Hepatocyte (in vitro differentiated cells): ENCODE data around the gene ABLIM2. TPM values are rescaled to one million over a fixed set of nuclear protein-coding genes. Genes with fewer than 3 reads are reported as not detected.

Experiments
- DNase-seq: peaks from one replicate; pipeline ENCODE4 v3.0.0-alpha.2; 2016; ENCODE audit warnings: low spot score
- H2AFZ ChIP-seq: fragments of 200-600 bp; sonication (generic); 2 replicates; pipeline ENCODE4 v1.6.0; 2016; ENCODE audit warnings: antibody characterized with exemption, mild to moderate bottlenecking
- H3K27ac ChIP-seq: fragments of 200-600 bp; sonication (generic); 2 replicates; pipeline ENCODE4 v1.5.1; 2016; ENCODE audit warnings: mild to moderate bottlenecking
- H3K27me3 ChIP-seq: fragments of 200-600 bp; sonication (generic); 2 replicates; pipeline ENCODE4 v1.6.1; 2016
- H3K36me3 ChIP-seq: fragments of 200-600 bp; sonication (generic); replicated peaks from 2 replicates; pipeline ENCODE4 v1.5.1; 2016; ENCODE audit warnings: low read depth; ENCODE audit not compliant: insufficient read depth
- H3K4me1 ChIP-seq: fragments of 200-600 bp; sonication (generic); 2 replicates; pipeline ENCODE4 v1.5.1; 2016; ENCODE audit warnings: mild to moderate bottlenecking, moderate library complexity; ENCODE audit not compliant: insufficient read depth
- H3K4me2 ChIP-seq: fragments of 200-600 bp; sonication (generic); 2 replicates; pipeline ENCODE4 v1.6.0; 2016
- H3K4me3 ChIP-seq: fragments of 200-600 bp; sonication (generic); 2 replicates; pipeline ENCODE4 v1.5.1; 2016; ENCODE audit warnings: mild to moderate bottlenecking
- H3K79me2 ChIP-seq: fragments of 200-600 bp; sonication (generic); 2 replicates; pipeline ENCODE4 v1.6.0; 2017; ENCODE audit warnings: mild to moderate bottlenecking
- H3K9me2 ChIP-seq: fragments of 200-600 bp; sonication (generic); replicated peaks from 2 replicates; pipeline ENCODE4 v1.6.0; 2017; ENCODE audit warnings: mild to moderate bottlenecking; ENCODE audit not compliant: insufficient read depth
- H3K9me3 ChIP-seq: fragments of 200-600 bp; sonication (generic); 2 replicates; pipeline ENCODE4 v1.5.1; 2016; ENCODE audit warnings: low read depth, mild to moderate bottlenecking
- H4K20me1 ChIP-seq: fragments of 200-600 bp; sonication (generic); 2 replicates; pipeline ENCODE4 v1.6.0; 2016; ENCODE audit warnings: mild to moderate bottlenecking; ENCODE audit not compliant: insufficient read depth, poor library complexity, severe bottlenecking
- CTCF ChIP-seq: fragments of 200-600 bp; sonication (generic); IDR thresholded peaks from 2 replicates; pipeline ENCODE4 v1.5.1; 2016; ENCODE audit warnings: antibody characterized with exemption, mild to moderate bottlenecking; ENCODE audit not compliant: poor library complexity
- EZH2 ChIP-seq: fragments of 200-600 bp; sonication (generic); IDR thresholded peaks from 2 replicates; pipeline ENCODE4 v1.6.1; 2016; ENCODE audit warnings: antibody characterized with exemption, mild to moderate bottlenecking, borderline replicate concordance
- EZH2phosphoT487 ChIP-seq: fragments of 200-600 bp; sonication (generic); IDR thresholded peaks from one replicate; pipeline ENCODE4 v1.6.1; 2018; ENCODE audit warnings: antibody characterized with exemption, mild to moderate bottlenecking, low read depth, moderate library complexity; ENCODE audit not compliant: unreplicated experiment, severe bottlenecking
- WGBS: methylation state at CpG from one replicate; pipeline ENCODE4 v1.1.6; 2016; ENCODE audit warnings: low lambda C conversion rate; ENCODE audit errors: missing lambda C conversion rate; 5-methylcytosine and 5-hydroxymethylcytosine counted together
- polyA plus RNA-seq: library from polyadenylated mRNA; unstranded; fragments of >200 nt; fragmentation: Nextera tagmentation; extraction: Ambion mirVana; gene quantifications from 2 replicates; pipeline ENCODE4 v1.2.1, GENCODE V29; 2016
- total RNA-seq: library from RNA; depleted of rRNA; stranded (reverse); fragments of >200 nt; gene quantifications from 2 replicates; pipeline ENCODE4 v1.2.3, GENCODE V29; 2014

ABLIM2 gene
- total and polyA plus RNA-seq, 2 experiments from 2014 or later, result 1.7 to 2.0 TPM

DNA sequence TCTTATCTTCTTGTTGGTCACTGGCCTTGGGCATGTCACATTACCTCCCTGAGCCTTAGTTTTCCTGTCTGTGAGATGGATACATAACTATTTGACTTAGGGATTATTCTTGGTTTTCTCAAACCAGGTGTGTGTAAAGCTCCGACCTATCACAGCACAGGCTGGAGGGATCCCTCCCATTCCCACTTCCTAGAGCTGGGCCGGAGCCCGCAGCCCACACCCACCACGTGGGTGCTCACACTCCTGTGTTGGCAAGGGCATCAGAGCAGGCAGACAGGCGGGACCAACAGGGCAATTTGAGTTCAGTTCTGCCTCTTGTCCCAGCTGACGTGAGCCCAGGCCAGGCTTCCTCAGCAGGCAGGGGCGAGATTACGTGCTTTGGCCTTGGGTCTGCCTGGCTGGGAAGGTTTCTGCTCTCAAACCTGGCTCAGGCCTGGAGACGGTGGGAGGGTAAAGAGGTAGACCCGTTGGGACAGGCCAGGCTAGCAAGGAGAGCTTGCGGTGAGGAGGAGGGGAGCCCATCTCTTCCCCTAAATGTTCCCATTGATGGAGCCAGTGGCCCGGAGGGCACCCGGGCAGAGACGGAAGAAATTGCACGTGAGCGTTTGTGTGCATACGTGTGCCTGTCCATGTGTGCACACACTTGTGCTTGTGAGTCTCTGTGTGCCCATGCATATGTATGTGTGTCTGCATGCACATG lies 39.7 kb upstream of the ABLIM2 start:
- no peaks in the 10 kb centered on the region for H3K27me3 ChIP-seq
- H2AFZ ChIP-seq, result no peak overlapping the region
- H3K9me3 ChIP-seq, result no peaks in the 10 kb centered on the region
- 91% methylated on average over 17 of the region's 17 CpGs for WGBS
- H4K20me1 ChIP-seq, result no peaks in the 10 kb centered on the region
- no peak for DNase-seq
- no peaks in the 10 kb centered on the region for H3K36me3 ChIP-seq
- H3K27ac ChIP-seq, result peak overlapping the region; percentile 97
- peaks cover 48% of the 10 kb centered on the region for H3K4me1 ChIP-seq
- H3K4me3 ChIP-seq, result no peak overlapping the region
- TF ChIP-seq CTCF, result no peak
- no peak for TF ChIP-seq EZH2
- TF ChIP-seq EZH2phosphoT487, result no peak
- H3K9me2 ChIP-seq, result no peaks in the 10 kb centered on the region
- peaks cover 32% of the 10 kb centered on the region for H3K79me2 ChIP-seq
- peak overlapping the region; percentile 81 for H3K4me2 ChIP-seq

GRCh38 chr4:8197521-8197920 lies 38.9 kb upstream of the ABLIM2 start:
- WGBS, result 79% methylated on average over 13 of the region's 13 CpGs

DNA sequence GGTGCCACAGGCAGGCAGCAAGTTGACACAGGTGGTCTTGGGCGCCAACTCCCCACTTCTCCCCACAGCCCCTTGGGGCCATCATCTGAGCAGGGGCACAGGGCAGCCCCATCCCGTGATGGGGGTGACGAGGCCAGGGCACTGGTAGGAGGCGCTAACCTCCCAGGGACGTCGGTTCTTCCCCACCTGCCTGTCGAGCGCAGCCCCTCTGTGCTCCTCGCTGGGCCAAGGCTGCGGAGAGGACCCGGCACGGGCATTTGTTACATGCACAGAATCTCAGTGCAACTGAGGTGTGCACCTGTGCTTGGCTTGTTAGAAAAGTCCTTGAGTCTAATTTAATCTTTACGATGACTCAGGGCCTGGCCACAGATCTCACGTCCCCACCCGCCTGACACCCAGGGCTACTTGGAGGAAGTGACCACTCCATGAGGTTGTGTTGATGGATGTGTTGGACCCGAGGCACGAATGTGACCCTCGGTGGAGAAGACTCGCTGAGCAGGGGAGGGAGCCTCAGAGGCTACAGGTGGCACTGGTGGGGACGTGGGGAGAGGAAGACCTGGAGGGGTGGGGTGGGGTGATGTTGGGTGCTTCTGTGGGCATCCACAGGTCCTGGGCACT lies 37.3 kb upstream of the ABLIM2 start:
- Histone ChIP-seq H3K4me2 (no peak overlapping the region), H2AFZ (no peak overlapping the region), H3K27ac (no peak overlapping the region), H3K4me3 (no peak overlapping the region), H3K4me1 (peaks cover 37% of the 10 kb centered on the region), H3K79me2 (peaks cover 15% of the 10 kb centered on the region), H3K27me3 (no peaks in the 10 kb centered on the region), H4K20me1 (no peaks in the 10 kb centered on the region), H3K9me2 (no peaks in the 10 kb centered on the region), H3K9me3 (no peaks in the 10 kb centered on the region), H3K36me3 (no peaks in the 10 kb centered on the region)
- WGBS, result 86% methylated on average over 20 of the region's 20 CpGs
- DNase-seq, result no peak
- TF ChIP-seq EZH2, result no peak
- no peak for TF ChIP-seq CTCF
- TF ChIP-seq EZH2phosphoT487, result no peak

More at GRCh38 chr4:8197521-8197920, 38.9 kb upstream of the ABLIM2 start:
- Histone ChIP-seq H3K9me2 (no peaks in the 10 kb centered on the region), H3K4me3 (no peak overlapping the region), H3K27me3 (no peaks in the 10 kb centered on the region), H3K36me3 (no peaks in the 10 kb centered on the region), H3K4me2 (no peak overlapping the region), H3K4me1 (peaks cover 47% of the 10 kb centered on the region), H3K9me3 (no peaks in the 10 kb centered on the region), H3K27ac (no peak overlapping the region), H2AFZ (no peak overlapping the region), H3K79me2 (peaks cover 27% of the 10 kb centered on the region), H4K20me1 (no peaks in the 10 kb centered on the region)
- DNase-seq, result no peak
- no peak for TF ChIP-seq CTCF
- TF ChIP-seq EZH2, result no peak
- TF ChIP-seq EZH2phosphoT487, result no peak
